Skeletal muscle cell (primary cell): ENCODE data around the gene SUCNR1.
"Not testable (repeated sequence)": the region's sequence is repeated elsewhere in the genome, so short reads cannot be mapped to it uniquely, and the experiment has no call there.

Experiments
- DNase-seq: peaks from one replicate; pipeline ENCODE4 v3.0.0-alpha.2; 2010; ENCODE audit warnings: low read depth
- H3K4me3 ChIP-seq: 2 replicates; pipeline ENCODE4 v1.5.1; 2011; ENCODE audit warnings: low read depth, mild to moderate bottlenecking, control low read depth, low read length, moderate library complexity

SUCNR1 gene

GRCh38 chr3:151925876-151926275 lies 52.4 kb downstream of the SUCNR1 start:
- DNase-seq, result peak; percentile 55
- no peak overlapping the region for H3K4me3 ChIP-seq

GRCh38 chr3:151926956-151927355 lies 53.5 kb downstream of the SUCNR1 start:
- no peak overlapping the region for H3K4me3 ChIP-seq
- peak; percentile 36 for DNase-seq

GRCh38 chr3:151927915-151928525 lies 54.6 kb downstream of the SUCNR1 start:
- not testable (repeated sequence) for H3K4me3 ChIP-seq, DNase-seq

- H3K4me3 ChIP-seq, result no peak overlapping the region
- DNase-seq, result no peak
These were observed 57.7 kb downstream of the SUCNR1 start for GRCh38 chr3:151931171-151931570.

GRCh38 chr3:151933234-151933853 lies 59.9 kb downstream of the SUCNR1 start:
- H3K4me3 ChIP-seq, result no peak overlapping the region
- no peak for DNase-seq
